Head of caudate nucleus (tissue), 42 donors: ENCODE results near the gene AIFM3.
A peak's percentile ranks its signal among the peaks of the same experiment; 100 is the strongest.
"Not testable (repeated sequence)": the region's sequence is repeated elsewhere in the genome, so short reads cannot be mapped to it uniquely, and the experiment has no call there.

Experiments
- DNase-seq, 42 donors: peaks; one replicate each; pipeline versions ENCODE4 v3.0.0 to v3.0.0-alpha.2; 2020 to 2021; ENCODE audit warnings: mixed read lengths in 7 of 42
- intact Hi-C: fragments of 100-400 bp; cut with DNase I; formaldehyde crosslinking; loops from one replicate; pipeline ENCODE4 v1.15.0; 2022

Gene AIFM3

DNA sequence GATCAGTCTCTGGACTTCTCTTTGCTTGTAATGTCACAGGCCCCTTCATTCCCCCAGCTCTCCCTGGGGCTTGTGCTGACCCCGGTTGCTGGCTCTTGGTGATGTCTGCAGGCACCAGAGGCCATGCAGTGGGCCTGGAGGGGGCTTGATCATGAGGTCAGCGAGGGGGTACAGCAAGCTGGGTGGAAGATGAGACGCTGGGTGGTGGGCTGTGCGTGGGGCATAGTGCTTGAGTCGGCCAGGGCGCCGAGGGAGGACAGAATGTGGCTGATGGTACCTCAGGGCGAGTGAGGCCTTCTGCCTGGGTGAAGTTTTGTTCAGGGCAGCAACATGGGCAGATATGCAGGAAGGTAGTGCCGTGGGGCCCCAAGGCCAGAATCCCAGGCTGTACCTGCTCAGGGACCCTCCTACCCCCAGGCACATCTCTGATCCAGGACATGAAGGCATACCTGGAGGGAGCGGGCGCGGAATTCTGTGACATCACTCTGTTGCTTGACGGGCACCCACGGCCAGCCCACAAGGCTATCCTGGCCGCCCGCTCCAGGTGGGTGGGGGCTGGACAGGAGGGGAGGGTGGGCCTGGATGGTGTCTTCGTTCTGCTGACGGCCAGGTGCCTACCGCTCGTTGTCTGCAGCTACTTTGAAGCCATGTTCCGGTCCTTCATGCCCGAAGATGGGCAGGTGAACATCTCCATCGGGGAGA is 28.4 kb downstream of the AIFM3 start:
- DNase-seq: no peak
- intact Hi-C loops: no loop called here

DNA sequence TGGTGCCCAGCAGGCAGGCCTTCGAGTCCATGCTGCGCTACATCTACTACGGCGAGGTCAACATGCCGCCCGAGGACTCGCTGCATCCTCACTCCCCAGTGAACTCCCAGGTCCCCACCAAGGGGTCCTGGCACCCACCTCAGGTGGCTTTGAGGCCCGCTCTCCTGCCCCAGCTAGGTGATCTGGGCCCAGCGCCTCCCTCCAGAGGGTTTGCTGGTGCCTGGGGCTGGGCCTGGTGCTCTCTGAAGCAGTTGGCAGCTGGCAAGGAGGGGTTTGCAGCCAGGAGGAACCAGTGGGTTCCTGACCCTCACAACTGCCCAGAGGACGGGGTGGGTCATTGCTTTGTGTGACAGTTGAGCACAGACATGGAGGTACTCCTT is 29.0 kb downstream of the AIFM3 start:
- intact Hi-C loops: no loop called here
- no peak for DNase-seq

DNA sequence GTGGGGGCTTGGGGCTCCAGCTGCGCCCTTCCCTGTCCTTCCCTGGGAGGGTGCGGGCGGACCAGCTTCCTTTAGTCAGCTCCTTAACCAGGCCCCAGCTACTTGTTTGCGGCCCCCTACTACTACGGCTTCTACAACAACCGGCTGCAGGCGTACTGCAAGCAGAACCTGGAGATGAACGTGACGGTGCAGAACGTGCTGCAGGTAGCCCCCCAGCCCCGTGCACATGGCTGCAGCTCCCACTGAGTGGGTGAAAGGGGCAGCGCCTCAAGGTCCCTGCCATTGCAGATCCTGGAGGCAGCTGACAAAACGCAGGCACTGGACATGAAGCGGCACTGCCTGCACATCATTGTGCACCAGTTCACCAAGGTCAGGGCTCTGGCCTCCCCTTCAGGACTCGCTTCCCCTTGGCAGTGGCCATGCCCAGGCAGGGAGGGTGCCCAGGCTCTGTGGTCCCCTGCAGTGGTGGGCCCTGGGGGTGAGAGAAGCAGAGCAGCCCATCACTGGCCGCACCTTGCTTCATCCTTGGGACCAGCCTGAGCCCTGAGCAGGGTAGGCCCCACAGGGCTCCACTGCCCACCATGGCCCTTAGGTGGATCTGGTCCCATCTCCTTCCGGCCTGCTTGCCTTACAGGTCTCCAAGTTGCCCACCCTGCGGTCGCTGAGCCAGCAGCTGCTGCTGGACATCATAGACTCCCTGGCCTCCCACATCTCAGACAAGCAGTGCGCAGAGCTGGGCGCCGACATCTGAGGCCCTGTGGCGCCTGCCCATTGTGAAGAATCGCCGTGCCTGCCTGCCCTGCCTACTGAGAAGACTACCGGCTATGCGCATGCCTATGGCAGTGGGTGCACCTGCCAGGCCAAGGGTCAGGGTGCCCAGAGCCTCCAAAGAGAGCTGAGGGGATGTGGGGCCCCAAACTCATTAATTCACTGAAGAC is 29.8 kb downstream of the AIFM3 start:
- no peak for DNase-seq
- intact Hi-C loops: no loop called here

DNA sequence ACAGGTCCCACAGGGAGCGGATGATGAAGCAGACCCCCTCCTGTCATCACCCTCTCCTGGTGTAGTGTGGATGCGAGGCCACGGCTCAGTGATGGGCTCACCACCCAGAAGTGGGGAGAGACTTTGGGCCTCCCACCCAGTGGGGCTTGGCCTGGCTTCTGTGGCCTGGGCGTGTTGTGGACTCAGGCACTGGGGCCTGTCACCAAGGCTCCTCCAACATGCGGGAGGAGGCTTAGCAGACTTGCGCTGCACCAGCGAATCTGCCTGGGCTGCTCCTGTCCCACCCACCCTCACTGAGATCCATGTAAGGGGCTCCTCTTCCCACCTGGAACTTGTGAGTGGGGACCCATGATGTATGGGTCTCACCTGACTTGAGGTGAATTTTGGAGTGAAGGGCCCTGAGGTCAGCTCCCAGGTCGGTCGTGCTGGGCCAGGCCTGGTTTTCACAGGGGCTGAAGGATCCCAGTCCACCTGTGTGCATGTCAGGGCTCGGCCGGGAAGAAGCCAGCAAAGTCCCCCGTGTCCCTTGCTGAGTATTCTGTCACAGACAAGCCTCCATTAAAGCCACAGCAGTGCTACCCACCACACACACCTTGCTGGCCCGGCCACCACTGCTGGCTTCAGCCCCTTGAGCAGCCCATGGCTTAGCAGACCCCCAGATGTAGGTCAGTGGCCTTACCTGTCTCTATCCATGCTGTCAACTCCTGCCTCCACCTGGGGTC is 30.6 kb downstream of the AIFM3 start:
- DNase-seq: no peak
- intact Hi-C loops: no loop called here

DNA sequence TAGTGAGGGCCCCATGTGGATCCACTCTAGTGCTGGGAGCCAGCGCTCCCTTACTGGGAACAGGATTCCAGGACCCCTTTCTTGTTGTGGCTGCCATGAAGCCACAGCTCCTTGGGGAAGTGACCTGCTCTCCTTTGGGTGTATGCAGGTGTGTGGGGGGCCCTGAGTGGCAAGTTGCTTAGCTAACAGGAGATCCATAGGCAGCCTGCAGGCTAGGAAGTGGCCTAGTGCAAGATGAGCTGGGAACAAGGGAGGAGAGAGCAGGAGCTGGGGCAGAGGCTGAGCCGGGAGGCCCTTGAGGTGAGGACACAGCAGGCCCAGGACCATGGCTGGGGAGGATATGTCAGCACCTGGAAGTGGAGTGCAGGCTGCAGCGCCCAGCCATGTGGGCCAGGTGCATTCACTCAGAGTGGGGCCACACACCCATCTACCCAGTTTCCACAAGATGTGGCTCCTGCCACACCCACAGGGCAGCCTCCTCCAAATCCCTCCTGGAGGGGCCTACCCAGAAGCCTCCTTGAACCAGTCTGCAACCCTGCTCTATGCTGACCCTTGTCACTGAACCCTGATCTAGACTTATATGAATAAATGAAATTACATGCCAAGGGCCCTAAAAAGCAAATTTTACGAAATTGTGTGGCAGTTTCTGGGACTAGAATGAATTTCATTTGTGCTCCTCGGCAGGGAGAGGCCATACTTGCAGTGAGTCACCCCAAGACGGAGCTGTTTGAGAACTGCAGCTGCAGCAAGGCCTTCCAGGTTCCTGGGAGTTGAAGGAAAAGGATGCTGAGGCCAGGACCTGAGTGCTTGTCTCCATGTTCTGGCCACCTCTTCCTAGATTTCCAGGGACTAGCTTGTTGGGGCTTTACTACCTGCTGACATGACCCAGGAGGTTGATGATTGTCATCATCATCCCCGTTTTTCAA is 31.6 kb downstream of the AIFM3 start:
- intact Hi-C loops: no loop called here
- DNase-seq: no peak

DNA sequence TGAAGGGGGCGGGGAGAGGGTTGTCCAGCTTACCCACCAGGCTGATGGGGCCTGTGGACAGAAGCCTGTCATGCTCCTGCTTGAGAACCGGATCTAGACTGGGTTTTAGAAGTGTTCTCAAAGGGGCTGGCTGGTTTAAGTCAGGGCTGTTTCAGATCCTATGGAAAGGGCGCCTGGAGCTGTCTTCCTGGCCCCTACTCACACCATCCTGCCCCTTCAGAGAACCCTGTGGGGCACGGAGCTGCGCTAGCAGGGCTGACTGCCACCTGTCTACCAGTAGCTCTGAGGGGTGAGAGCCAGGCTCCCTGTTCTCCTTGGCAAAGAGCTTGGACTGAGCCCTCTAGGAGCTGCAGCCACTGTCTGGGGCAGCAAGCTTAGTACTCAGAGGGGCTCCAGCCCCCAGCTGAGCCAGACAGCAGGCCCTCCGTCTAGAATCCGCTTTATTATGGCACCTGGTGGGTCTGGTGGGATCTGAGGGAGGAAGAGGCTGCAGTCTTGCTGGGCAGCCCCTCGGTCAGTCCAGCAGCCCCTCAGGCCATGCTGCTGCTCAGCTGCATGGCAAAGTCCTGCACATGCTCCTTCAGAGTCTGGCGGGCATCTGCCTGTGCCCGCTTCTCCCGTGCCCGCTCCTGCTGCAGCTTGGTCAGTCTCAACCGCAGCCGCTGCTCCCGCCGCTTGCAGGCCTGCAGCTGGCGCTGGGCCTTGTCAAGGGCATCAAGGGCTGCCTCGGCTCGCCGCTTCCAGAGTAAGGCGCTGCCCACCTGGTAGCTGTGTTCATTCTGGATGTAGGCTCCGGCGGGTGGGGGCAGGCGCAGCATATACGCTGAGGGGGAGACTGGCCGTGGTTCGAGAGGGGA is 32.5 kb downstream of the AIFM3 start:
- intact Hi-C loops: loop anchor here (5.0 kb wide), 1 partner anchor 82 kb away; the partner anchor contains the start of gene CRKL
- DNase-seq: no peak

DNA sequence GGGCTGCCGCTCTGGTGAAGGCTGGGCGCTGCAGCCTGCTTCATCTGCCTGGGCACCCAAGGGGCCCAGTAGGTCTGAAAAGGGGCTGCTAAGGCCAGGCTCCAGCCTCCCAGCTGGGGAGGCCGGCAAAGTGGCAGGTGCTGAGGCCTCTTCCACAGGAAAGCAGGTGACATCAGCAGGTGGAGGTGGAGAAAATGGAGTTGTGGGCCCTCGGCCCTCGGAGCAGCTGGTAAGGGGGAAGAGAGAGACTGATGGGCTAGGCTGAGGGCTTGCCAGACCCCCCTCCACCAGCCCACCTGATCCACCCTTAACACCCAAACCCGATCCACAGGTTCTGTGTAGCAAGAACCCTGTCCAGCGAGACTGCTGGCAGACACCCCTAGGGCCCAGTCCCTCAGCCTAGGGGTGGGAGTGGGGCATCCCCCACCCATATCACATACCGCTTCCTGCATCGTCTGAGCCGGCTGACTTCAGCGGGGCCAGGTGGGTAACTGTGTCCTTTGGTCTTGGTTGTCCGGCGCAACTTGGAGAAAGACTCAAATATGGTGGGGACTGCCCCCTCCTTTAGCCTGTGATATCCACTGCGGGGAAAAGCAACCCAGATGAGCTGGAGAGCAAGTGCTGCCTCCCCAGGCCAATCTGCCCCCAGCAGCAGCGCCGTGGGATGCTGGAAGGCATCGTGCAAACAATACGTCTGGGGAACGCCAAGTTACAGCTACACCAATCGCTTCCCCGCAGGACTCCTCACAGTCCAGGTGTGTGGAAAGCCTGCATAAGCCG is 33.3 kb downstream of the AIFM3 start:
- no peak for DNase-seq
- intact Hi-C loops: loop anchor here (5.0 kb wide), 1 partner anchor 83 kb away; the partner anchor contains the start of gene CRKL

DNA sequence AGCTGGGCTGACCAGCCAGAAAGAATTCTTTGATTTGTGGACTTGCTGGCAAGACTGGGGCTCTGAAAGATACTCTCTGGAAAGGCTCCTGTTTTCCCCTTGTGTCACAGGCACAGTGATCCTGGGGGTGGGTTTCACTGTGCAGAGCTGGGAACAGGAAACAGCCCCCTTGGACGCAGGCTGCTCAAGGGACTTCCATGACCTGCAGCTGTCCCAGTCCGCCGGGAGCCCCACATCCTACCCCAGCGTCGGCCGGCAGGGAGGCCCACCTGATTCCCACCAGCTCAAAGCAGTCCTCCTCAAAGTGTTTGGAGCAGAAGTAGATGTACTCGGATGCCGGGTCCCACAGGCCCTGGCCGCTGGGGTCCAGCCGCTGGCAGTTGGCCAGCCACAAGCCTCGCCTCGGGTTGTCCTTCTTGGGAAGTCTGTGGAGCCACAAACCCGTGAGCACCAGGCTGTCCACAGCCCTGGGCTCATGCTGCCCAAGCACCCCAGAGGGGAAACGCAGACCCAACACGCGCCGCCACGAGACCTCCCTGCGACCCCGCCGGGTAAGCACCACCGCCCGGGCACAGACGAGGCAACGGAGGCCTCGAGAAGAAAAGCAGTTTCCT is 34.0 kb downstream of the AIFM3 start:
- intact Hi-C loops: loop anchor here (1.0 to 5.0 kb wide), 2 partner anchors 19 to 84 kb away; partner anchors contain the start of genes CRKL and LZTR1
- peak in 7 of 42 donors; percentile 25 to 45 (median 33) for DNase-seq

DNA sequence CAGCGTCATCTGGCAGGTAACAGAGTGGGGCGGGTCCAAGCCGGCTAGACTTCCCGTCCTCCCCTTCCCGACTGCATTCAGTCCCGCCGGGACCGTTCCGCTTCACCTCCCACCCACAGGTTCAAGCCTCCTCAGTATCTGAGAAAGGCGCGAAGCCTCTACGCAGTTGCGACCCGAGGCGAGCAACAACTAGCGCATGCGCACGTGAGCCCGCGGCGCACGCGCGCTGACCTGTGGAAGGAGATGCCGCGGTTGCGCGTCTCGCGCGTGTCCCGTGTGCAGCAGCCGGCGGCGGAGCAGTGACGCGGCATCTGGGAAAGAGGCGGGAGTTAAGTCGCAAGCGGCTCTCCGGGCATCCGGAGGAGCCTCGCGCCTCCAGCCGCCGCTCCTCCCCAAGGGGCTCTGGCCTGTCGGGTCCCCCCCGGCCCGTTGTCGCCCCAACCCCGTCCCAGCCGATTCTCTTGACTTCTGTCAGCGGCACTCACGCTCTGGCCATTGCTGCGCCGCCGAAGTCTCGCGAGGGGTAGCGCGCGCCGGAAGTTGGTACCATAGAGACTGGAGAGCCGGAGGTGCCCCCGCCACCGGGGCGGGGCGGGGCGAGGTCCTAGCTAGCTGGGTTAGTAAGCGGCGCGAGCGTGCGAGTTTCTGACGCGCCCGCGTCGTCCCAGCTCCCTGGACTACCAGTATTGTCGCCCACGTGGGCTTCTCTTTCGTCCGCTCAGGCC is 34.7 kb downstream of the AIFM3 start, which contains the start of gene THAP7:
Gene THAP7 (minus strand): TSS at position 518 of the 725 bp plus-strand sequence. CDS start 207 bp downstream, at position 311.
- peak; percentile 93 to 99 (median 97) for DNase-seq
- intact Hi-C loops: loop anchor here (1.0 to 5.0 kb wide), 2 partner anchors 19 to 84 kb away; partner anchors contain the start of genes CRKL and LZTR1

DNA sequence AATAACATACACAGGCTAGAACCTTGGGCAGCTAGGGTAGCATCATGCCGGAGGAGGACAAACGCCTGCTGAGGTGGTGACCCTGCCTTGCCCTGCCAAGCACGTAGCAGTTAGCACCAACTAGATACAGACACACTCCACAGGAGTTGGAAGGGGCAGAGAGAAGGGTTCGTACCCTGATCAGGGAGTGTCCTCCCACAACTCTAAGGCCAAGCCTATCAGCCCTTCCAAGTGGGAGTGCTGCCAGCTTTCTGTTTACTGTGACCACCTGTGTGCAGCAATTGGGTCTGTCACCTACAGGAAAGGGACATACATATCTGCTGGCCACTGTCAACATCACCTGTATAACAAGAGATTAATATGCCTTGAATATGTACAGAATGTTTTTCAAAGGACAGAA is 36.7 kb downstream of the AIFM3 start:
- intact Hi-C loops: loop anchor here (5.0 kb wide), 1 partner anchor 86 kb away; the partner anchor contains the start of gene CRKL
- DNase-seq: no peak

DNA sequence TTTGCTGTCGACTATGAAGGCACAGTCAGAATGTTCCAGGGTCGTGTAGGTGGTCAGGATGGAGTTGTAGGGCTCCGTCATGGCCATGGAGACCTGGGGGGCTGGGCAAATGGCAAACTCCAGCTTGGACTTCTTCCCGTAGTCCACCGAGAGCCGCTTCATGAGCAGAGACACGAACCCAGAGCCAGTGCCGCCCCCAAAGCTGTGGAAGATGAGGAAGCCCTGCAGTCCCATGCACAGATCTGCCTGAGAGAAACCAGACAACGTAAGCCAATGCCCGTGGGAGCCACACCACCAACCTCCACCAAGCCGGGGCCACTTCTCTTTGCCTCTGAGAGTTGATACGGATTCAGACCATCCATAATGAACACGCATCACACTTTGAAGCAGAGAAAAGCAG is 42.2 kb downstream of the AIFM3 start:
- intact Hi-C loops, DNase-seq: not testable (repeated sequence)

DNA sequence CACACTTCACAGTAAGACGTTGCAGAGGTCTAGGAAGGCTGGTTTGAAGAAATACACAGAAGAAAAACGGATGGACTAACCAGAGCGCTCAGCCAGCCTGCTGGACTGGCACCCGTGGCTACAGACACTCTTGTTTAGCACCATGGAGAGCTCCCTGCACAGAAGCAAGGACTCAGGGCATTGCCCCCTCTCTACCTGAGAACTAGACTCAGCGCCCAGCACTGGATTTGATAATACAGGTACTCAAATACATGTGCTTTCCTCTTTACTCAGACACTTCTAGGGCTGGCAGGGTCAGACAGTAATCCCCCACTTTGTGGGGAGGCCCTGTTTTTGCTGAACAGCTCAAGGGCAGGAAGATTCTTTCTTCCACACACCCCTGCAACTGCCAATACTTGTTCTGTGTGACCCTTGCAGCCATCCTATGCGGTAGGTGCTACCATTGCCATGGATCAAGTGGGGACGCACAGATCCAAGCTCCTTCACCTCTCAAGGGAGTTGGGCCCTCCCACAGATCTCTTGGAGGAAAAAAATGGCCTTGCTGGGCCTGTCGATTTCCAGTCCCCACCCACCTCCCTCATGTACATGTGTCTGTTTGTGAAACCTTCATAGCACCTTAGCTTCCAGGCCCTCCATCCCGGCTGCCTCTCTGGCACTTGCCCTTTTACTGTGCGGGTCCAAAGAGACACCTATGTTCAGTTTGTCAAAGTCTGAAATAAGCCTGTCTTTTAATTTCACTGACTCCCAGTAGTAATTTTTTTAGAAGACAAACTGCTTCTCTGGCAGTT is 42.8 kb downstream of the AIFM3 start:
- intact Hi-C loops: no loop called here
- DNase-seq: no peak

DNA sequence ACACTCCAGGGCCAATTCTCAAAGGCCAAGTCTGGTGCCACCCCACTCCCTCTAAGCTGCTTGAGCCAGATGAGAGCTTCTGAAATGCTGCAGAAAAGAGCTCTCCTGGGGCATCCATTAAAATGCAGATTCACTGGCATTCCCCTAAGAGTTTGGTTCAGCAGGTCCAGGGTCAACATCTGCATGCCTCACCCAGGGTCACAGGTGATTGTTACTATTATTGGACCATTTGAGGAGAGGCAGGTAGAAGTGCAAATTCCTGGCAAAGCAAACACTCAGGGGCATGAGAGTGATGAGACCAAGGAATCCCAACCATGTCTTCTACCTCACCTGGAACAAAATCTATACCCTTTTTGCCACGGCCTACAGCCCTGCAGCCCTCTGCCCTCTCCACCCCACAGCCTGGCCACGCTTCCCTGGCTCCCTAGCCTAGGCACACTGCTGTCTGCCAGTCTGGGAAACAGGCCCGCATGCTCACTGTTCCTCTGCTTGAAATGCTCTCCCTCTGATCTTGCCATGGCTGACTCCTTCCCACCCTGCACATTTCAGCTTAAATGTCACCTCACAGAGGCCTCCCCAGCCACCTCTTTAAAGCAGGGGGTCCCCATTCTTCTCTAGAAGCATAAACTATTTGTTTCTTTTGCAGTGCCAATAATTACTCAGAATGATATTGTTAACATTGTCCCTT is 43.5 kb downstream of the AIFM3 start:
- no peak for DNase-seq
- intact Hi-C loops: no loop called here
